ENCODE data around the gene NTM.

GRCh38 chr11:132045107-132045506, 674.7 kb downstream of the NTM start:
- TF ChIP-seq CTCF (IDR thresholded peaks at IDR 0.05) (no peak), POLR2A (IDR thresholded peaks at IDR 0.05) (no peak)

All from Peyer's patch (tissue), 4 donors.